AG09319 (cell line): ENCODE data around the gene PIK3R3.

Experiments
- DNase-seq: peaks from one replicate; pipeline ENCODE4 v3.0.0-alpha.2; 2010; ENCODE audit warnings: low read depth; ENCODE audit errors: extremely low read depth
- TF ChIP-seq, protein P1 (sequence below): IDR thresholded peaks from 2 replicates; pipeline ENCODE4 v1.5.1; 2011; ENCODE audit warnings: low read depth, mild to moderate bottlenecking, inconsistent platforms, low read length, moderate library complexity

PIK3R3 gene

DNA sequence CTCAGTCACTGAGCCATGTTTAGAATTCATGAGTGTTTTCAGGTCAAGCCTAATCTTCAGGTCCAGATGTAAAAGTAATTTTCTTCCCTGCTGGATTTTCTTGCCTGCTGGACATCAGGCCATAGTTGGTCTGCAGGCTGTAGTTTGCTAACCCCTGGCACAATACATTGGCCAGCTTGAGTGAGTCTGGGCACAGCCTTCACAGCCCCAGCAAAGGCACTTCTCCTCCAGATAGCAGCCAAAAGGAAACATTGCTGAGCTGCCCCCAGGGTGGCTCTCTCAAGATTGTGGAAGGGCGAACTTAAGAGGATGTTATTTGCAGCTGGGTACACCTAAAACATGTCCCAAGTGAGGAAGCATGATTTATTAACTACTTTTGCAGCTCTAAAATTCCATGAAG, 126.8 kb downstream of the PIK3R3 start:
- DNase-seq, result no peak
- TF ChIP-seq, protein P1, sequence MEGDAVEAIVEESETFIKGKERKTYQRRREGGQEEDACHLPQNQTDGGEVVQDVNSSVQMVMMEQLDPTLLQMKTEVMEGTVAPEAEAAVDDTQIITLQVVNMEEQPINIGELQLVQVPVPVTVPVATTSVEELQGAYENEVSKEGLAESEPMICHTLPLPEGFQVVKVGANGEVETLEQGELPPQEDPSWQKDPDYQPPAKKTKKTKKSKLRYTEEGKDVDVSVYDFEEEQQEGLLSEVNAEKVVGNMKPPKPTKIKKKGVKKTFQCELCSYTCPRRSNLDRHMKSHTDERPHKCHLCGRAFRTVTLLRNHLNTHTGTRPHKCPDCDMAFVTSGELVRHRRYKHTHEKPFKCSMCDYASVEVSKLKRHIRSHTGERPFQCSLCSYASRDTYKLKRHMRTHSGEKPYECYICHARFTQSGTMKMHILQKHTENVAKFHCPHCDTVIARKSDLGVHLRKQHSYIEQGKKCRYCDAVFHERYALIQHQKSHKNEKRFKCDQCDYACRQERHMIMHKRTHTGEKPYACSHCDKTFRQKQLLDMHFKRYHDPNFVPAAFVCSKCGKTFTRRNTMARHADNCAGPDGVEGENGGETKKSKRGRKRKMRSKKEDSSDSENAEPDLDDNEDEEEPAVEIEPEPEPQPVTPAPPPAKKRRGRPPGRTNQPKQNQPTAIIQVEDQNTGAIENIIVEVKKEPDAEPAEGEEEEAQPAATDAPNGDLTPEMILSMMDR, result no peak

DNA sequence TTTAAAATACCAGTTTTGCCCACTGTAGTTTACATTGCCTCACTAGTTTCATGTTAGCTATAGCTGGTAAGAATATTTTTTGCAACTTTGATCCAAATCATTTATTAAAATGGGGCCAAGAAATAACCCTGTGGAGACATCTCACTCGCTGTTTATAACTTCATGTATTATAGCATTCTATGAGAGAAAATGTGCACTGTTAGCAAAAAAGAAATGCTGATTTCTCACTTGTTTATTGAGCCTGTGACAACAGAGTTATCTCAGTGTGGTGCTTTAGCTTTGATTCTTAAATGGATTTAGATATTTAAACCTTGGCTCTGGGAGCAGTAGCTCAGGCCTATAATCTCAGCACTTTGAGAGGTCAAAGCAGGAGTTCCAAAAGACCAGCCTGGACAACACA, 127.9 kb downstream of the PIK3R3 start:
- TF ChIP-seq, protein P1, result no peak
- DNase-seq, result no peak

DNA sequence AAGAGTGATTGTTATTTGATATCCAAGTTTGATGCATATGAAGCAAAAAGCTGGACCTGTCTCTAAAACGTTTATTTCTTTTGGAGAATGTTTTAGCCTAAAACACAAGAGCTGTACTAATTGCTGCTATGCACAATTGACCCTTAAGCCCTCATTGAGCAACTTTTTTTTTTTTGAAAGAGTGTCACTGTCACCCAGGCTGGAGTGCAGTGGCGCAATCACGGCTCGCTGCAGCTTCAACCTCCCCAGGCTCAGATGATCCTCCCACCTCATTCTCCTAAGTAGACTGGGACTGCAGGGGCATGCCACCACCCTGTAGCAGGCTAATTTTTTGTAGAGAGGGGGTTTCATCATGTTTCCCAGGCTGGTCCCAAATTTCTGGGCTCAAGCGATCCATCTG, 129.1 kb downstream of the PIK3R3 start:
- TF ChIP-seq, protein P1, result no peak
- no peak for DNase-seq

DNA sequence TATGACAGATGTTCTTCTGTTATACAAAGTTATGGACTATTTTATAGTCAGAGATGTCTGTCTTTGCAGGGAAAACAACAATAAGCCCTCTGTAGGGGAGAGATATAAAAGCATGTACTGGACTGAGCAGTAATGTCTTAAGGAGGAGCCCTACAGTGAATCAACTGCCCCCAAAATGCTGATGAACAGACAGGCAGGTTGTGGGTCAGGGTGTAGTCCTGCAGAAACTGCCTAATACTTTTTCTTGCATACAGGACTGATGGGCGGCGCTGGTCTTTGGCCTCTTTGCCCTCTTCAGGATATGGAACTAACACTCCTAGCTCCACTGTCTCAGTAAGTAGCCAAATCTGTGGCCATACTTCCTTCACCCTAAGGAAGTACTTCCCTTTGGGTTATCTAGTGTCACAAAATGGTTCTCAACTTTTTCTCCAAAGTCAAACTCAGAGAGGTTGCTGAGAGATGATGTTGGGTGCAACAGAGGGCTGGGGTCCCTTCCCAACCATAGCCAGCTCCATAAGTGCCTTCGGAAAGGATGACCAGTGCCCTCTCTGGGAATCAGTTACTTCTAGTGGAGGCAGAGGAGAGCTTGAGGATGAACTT, 129.8 kb downstream of the PIK3R3 start:
- DNase-seq, result no peak
- TF ChIP-seq, protein P1, result no peak

DNA sequence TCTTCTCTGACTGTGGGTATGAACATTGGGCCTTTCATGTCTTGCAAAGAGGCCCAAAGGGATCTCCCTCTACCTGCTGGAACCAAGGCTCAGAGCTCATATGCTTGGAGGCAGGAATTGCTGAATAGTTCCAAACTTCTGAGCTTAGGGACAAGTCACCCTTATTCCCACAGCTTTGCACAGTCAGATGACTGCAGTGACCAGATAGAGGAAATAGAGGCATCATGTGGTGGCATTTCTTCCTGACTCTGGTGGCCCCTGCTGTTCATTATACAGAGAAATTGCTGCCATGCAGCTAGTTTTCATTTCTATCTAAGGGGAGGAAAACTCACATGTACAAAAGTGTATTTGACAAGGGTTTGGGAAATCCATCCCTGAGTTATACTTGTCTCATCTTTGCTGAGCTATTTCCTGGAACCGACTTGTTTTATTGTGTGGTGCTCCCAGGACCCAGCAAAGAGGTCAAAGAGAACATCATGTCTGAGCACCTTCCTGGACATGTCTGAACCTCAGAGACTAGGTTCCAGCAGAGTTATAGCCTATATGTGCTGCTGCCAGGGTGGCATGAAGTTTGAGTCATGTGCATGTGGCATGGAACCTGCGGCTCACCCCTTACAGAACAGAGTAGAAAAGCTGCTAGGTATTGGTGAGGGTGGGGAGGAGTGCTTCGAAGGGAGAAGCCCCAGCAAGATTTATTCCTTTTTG, 131.2 kb downstream of the PIK3R3 start:
- TF ChIP-seq, protein P1, result no peak
- DNase-seq, result no peak

DNA sequence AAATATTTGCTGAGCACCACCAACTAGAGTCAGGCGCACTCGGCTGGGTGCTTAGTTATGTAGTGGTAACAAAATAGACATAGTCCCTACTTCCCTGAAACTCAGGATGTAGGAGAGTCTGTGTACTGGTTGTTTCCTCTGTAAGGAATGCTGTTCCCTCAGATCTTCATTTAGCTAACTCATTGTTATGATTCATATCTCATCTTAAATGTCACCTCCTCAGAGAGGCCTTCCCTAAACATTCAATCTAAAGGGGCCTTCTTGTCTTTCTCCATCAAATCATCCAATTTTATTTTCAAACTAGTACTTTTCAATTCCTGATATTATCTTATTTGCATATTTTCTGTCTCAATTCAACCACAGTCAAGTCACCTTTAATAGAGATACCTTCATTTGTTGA, 132.9 kb downstream of the PIK3R3 start:
- no peak for DNase-seq

DNA sequence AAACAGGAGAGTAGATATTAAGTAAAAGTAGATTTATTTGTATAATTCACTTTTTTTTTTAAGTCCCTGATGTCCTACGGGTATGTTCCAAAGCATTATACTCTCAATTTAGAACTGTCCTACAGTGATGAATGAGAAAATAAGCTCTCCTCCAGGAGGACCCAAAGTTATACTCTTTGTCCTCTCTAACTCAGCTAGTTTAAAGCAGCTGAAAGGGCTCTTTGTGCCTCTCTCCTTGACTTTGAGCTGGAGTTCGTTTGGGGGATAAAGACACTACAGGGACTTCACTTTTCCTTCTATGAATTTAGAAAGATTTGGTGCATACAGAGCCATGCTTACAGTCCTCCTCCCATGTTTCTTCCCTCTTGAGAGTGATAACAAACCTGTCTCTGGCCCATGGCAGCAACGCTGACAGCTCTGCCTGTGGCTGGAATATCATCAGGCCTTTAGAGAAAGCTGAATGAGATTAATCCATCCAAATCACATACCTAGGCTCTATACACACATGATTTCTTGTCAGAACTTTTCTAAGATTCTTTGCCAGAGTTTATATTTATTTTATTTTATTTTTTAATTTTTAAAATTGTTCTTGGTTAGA, 134.3 kb downstream of the PIK3R3 start:
- DNase-seq, result no peak
- TF ChIP-seq, protein P1, result no peak

More for the DNA sequence above, 132.9 kb downstream of the PIK3R3 start:
- TF ChIP-seq, protein P1, result no peak
